Regular cardiac myocyte (primary cell): ENCODE data around the gene NCS1. TPM values are rescaled to one million over a fixed set of nuclear protein-coding genes. Genes with fewer than 3 reads are reported as not detected.

Source experiments
- total RNA-seq: library from RNA; depleted of rRNA; stranded (reverse); fragments of >200 nt; gene quantifications from 2 replicates; pipeline ENCODE4 v1.2.3, GENCODE V29; 2014

Gene NCS1
- total RNA-seq, result 51.3 and 59.8 TPM in 2 replicates

GRCh38 chr9:130172161-130172857 is at the start of gene NCS1:
TSS of gene NCS1 (plus strand) at chr9:130172404. CDS start at chr9:130172664, 260 bp downstream.

GRCh38 chr9:130265431-130266235 is 93.4 kb downstream of the NCS1 start, which contains the start of gene HMCN2:
TSS of gene HMCN2 (plus strand) at chr9:130265760. CDS start at chr9:130265879, 119 bp downstream.

Other genes with a start within 250 kb of the NCS1 start
- 37.0 and 42.3 TPM in 2 replicates for gene FNBP1, start 129.2 kb upstream of the NCS1 start, total RNA-seq
- 22.8 and 33.4 TPM in 2 replicates for gene GPR107, start 118.5 kb upstream of the NCS1 start, total RNA-seq
- under 0.01 TPM in 1 of 2 replicates, not detected in the other for gene HMCN2, start 93.4 kb downstream of the NCS1 start, total RNA-seq